Lower leg skin (tissue), 3 donors: ENCODE data around the gene ZDHHC6.

Experiments
- POLR2A ChIP-seq, 2 donors: fragments of 450-650 bp; IDR thresholded peaks; one replicate each; pipeline ENCODE4 v1.6.1; 2016 to 2017; ENCODE audit warnings: antibody characterized with exemption in 2 of 2, mild to moderate bottlenecking in 1 of 2, moderate library complexity in 1 of 2
- TF ChIP-seq, protein P1 (sequence below), 3 donors: fragments of 450-650 bp; IDR thresholded peaks; one replicate each; pipeline ENCODE4 v1.5.1; 2016; ENCODE audit warnings: antibody characterized with exemption in 3 of 3, mild to moderate bottlenecking in 3 of 3, moderate library complexity in 2 of 3

DNA sequence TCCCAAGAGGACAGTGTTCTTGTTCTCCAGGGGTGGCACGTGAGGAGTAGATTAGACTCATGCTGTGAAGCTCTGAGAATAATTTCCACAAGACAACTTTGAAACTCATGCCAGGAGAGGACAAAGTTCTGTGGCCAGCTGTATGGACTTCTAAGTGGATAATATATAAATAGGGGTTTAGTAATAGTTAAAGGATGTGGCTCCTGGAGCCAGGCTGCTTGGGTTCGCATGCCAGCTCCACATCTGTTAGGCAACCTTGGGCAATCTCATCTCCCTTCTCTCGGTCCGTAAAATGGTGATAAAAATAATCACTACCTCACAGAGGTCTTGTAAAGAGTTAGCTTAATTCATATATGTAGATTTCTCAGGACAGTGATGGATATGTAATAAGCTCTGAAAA lies 37.0 kb downstream of the ZDHHC6 start:
- TF ChIP-seq, protein P1, sequence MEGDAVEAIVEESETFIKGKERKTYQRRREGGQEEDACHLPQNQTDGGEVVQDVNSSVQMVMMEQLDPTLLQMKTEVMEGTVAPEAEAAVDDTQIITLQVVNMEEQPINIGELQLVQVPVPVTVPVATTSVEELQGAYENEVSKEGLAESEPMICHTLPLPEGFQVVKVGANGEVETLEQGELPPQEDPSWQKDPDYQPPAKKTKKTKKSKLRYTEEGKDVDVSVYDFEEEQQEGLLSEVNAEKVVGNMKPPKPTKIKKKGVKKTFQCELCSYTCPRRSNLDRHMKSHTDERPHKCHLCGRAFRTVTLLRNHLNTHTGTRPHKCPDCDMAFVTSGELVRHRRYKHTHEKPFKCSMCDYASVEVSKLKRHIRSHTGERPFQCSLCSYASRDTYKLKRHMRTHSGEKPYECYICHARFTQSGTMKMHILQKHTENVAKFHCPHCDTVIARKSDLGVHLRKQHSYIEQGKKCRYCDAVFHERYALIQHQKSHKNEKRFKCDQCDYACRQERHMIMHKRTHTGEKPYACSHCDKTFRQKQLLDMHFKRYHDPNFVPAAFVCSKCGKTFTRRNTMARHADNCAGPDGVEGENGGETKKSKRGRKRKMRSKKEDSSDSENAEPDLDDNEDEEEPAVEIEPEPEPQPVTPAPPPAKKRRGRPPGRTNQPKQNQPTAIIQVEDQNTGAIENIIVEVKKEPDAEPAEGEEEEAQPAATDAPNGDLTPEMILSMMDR (IDR thresholded peaks at IDR 0.05): no peak
- no peak for TF ChIP-seq POLR2A (IDR thresholded peaks at IDR 0.05)
